HG03432 (cell line): Measurements from ENCODE around the gene XYLT1.

ENCODE experiments used
- ATAC-seq: cut with Tn5 transposase; IDR thresholded peaks from one replicate; pipeline ENCODE4 v1.9.1; 2021; ENCODE audit warnings: mild to moderate bottlenecking, moderate library complexity; ENCODE audit not compliant: unreplicated experiment

The XYLT1 gene

DNA sequence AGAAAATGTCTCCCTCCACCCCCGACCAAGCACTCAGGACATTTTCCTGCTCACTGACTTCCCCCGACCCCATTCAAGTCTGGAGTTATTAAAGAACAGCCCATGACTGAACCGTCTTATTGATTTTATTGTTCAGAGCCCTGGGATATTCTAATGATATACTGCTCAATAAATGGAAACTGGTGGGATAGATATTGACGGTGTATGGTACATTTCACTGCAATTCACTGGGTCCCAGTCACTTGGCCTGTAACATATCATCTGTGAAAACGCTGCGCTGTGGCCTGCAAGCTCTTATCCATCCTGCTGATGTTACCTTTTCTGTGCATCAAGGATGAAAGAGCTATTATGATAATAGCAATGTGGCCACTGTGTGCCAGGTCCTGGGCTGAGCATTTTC, 258.2 kb downstream of the XYLT1 start:
- no peak for ATAC-seq

DNA sequence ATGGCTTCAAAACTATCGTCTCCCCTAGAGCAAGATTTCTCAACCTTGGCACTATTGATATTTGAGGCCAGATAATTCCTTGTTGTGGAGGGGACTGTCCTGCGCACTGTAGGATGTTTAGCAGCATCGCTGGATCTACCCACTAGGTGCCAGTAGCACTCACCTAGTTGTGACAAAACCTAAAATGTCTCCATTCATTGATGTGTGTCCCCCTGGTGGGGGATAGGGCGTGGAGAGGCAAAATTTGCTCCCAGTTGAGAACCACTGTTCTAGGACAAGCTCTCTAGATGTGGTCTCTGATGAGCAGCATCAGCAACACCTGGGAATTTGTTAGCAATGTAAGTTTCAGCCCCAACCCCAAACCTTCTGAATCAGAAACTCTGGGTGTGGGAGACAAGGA, 259.0 kb downstream of the XYLT1 start:
- ATAC-seq = no peak

DNA sequence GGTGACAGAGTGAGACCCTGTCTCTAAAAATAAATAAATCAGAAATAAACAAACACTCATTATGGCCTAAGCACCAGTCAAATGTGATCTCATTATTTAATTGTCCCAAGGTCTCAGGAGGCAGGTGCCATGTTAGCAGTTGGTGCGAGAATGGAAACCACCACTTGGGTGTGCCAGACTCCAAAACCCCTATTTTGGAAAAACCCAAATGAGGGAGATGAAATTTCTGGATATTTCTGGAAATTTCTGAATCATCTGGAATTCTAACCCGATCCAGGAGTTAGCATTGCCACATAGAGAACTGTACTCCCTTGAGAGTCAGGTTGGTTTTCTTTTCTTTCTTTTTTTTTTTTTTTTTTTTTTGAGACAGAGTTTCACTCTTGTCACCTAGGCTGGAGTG, 264.0 kb downstream of the XYLT1 start:
- no peak for ATAC-seq

- no peak for ATAC-seq
These were observed 265.2 kb downstream of the XYLT1 start for GRCh38 chr16:17205279-17206211.

- ATAC-seq = no peak
These were observed 266.1 kb downstream of the XYLT1 start for GRCh38 chr16:17204644-17205043.

DNA sequence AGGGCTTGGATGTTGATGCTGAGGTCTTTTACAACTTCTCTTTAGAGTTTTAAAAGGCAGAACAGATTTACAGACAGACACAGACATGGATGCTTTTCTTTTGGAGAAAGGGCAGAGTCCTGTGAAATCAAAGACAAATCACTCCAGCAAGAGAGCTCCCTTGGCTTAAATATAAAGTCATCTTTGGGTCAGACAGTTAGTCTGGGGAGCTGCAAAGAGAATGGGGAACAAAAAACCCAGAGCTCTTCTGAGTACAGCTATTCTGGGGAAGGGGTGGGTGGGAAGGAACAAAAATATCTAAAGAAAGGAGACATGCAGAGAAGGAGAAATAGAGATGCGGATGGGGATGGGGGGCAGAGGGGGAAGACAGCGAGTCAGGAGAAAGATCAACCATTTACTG, 266.6 kb downstream of the XYLT1 start:
- ATAC-seq = no peak

DNA sequence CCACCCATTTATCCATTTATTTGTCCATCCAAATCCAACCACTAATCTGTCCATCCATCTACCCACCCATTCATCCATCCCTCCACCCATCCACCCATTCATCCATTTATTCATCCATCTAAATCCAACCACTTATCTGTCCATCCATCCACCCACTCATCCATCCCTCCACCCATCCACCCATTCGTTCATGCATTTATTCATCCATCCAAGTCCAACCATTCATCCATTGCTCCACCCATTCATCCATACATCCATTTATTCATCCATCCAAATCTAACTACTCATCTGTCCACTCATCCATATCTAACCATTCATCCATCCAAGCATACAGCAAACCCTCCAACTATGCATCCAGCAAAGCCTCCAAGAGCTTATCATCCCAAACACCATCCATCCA, 267.3 kb downstream of the XYLT1 start:
- ATAC-seq = no peak

DNA sequence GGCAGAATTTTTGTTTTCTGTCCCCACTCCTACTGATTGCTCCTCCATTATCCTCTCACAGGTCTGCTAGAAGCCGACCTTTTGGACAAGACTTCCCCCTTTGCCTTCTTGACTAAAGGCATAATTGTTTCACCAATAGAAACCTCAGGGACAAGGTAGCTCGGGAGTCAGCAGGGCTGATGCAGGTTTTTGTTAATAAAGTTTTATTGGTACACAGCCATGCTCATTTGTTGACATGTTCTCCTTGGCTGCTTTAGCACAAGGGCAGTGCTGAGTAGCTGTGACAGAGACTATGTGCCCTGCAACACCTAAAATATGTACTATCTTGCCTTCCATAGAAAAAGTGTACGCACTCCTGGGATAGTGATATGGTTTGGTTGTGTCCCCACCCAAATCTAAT, 271.6 kb downstream of the XYLT1 start:
- no peak for ATAC-seq

DNA sequence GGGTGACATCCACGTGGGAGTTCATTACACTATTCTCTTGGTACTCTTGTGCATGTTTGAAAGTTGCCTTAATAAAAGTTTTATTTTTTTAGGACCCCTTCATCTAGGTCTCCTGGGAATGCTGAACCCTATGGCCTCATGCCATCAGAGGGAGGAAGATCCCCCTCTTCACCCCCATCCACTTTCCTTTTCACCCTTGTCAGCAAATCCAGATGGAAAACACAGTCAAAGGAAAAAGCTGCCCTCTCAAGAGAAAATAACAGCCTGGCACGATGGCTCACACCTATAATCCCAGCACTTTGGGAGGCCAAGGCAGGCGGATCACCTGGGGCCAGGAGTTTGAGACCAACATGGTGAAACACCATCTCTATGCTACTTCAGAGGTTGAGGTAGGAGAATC, 274.2 kb downstream of the XYLT1 start:
- ATAC-seq = no peak

GRCh38 chr16:17194190-17194780, 276.5 kb downstream of the XYLT1 start:
- ATAC-seq = no peak

DNA sequence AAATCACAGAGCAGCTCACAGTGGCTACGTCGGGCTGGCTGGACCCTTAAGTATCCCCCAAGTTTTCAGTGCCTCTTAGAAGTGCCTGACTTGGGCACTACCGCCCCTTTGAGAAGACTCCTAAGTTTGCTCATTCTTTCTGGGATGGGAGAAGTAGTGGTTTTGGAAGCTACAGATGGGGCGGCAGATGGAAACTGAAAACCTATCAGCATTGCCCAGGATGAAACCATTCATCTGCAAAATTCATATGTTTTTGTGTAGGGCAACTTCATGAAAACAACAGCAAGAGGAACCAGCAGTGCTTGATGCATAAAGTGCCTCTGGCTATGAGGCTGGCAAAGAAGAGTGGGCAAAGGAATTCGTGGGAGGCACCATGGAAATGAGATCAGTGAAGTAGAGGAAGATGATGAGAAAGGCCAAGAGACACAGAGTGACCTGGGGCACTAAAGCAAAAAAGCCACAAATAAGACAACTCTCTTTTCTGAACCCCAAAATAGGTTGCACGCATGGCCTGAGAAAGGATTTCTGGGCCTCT, 277.1 kb downstream of the XYLT1 start:
- ATAC-seq = no peak

- ATAC-seq = no peak
These were observed 286.7 kb downstream of the XYLT1 start for GRCh38 chr16:17184026-17184425.

DNA sequence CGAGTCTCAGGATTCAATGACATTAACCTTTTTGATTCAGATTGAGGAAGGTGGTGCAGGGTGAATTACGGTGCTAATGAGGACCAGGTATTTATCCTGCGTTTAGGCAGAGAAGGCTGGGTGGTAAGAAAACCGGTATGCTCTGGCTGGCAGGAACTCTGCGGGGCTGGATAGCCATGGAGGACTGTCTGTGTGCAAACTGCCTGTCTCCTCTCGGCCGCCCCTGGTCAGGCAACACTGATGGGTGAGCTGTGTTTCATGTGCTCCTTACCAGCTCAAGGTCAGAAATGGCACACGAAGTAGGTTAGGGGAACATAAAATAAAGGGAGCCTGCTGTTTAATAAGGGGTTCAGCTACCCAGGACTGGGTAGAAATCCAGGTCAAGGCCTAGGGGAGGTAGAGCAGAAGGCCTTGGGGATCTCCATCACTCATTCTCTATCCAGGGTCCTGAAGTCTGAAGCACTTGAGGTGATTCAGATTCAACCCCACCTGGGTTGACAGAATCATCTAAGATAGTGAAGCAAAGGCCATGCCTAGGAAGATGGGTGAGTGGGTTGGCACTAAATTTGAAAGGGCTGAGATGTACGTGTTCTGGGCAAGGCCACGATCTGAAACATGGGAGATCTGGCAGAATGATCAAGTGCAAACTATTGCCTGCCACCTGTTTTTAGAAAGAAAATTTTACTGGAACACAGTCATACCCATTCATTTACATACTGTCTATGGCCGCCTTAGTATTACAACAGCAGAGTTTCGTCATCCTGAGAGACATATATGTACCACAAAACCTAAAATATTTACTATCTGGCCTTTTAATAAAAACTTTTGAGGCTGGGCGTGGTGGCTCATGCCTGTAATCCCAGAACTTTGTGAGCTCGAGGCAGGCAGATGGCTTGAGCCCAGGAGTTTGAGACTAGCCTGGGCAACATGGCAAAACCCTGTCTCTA, 292.5 kb downstream of the XYLT1 start:
- no peak for ATAC-seq

GRCh38 chr16:17177242-17177958, 293.4 kb downstream of the XYLT1 start:
- ATAC-seq = no peak

- no peak for ATAC-seq
These were observed 294.6 kb downstream of the XYLT1 start for GRCh38 chr16:17176199-17176598.

DNA sequence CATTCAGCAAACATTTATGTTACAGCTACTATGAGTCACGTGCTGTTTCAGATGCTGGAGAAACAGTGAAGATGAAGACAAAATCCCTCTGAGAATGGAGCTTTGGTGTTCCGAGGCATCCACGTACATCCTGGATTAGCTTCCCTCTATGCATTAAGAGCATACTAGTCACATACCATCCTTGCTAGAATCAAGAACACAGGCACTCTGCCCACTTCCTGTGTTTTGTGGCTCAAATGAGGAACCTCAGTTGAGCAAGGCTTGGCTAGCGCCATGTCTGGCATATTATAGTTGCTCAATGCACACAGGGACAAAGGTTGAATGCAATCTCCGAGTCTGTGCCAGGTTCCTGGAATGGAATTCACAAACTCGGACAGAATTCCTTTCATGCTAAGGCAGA, 297.5 kb downstream of the XYLT1 start:
- no peak for ATAC-seq

- ATAC-seq = no peak
These were observed 299.3 kb downstream of the XYLT1 start for GRCh38 chr16:17171250-17172143.

DNA sequence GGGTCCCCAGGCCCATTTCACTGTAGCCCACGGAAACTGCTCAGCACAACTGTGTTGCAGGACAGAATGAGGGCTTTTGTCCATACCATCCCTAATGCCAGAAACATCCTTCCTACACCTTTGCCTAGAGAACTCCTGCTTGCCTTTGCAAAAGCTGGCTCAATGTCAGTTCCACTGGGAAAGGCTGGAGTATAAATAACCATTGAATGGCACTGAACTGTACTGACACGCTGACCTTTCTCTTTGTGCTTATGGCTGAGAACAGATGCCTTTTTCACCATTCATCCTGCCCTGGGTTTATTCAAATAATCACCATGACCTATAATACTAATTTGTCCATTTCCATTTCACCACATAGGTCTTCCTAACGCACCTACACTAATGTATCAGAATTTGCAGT, 300.3 kb downstream of the XYLT1 start:
- ATAC-seq = no peak

GRCh38 chr16:17168181-17168580, 302.6 kb downstream of the XYLT1 start:
- no peak for ATAC-seq
